Germinal center (tissue), 1 donor: ENCODE data around the gene IRF2BPL.

Source experiments
- DNase-seq: peaks from one replicate; pipeline ENCODE4 v3.0.0; 2012; ENCODE audit warnings: mixed read lengths, low spot score

Gene IRF2BPL

DNA sequence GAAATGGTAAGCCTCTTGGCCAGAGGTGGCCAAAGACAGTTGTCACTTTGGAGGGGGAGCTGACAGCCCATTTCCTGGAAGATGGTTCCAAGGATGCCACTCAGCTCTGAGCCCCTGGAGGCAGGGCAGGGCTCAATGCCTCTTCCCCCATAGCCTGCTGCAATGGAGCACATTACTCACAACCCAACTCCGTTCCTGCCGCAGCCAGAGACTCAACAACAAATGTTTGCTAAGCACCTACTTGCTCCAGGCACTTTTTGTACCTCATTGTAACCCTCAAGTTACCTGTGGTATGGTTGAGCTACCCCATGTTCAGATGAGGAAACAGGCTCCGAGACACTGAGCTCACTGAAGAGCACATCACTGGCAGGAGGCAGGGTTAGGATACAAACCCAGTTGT lies 19.5 kb downstream of the IRF2BPL start:
- no peak for DNase-seq

DNA sequence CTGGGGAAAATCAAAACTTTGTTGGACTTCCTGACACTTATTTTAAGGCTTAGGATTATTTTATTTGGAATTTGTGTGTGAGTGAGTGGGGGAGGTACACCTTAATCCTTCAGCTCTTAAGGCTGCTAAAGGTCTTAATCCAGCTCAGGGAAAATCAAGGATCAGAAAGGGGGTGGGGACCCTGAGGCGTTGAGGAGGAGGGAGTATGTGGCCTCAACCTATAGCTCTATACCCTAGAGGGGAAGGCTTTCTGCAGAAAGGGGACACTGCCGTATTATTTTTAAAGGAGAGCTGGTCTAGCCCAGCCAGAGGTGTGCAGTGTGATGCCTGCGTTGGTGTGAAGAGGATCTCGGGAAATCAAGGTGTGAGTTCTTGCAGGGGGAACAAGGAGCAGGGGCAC lies 20.0 kb downstream of the IRF2BPL start:
- DNase-seq, result no peak

- DNase-seq, result no peak
Measured at GRCh38 chr14:77007975-77008421, 20.5 kb downstream of the IRF2BPL start.

- DNase-seq, result no peak
Measured at GRCh38 chr14:77007183-77007974, 21.1 kb downstream of the IRF2BPL start.

- DNase-seq, result no peak
Measured at GRCh38 chr14:77006132-77006531, 22.4 kb downstream of the IRF2BPL start.

- DNase-seq, result no peak
Measured at GRCh38 chr14:77005559-77005958, 22.9 kb downstream of the IRF2BPL start.

DNA sequence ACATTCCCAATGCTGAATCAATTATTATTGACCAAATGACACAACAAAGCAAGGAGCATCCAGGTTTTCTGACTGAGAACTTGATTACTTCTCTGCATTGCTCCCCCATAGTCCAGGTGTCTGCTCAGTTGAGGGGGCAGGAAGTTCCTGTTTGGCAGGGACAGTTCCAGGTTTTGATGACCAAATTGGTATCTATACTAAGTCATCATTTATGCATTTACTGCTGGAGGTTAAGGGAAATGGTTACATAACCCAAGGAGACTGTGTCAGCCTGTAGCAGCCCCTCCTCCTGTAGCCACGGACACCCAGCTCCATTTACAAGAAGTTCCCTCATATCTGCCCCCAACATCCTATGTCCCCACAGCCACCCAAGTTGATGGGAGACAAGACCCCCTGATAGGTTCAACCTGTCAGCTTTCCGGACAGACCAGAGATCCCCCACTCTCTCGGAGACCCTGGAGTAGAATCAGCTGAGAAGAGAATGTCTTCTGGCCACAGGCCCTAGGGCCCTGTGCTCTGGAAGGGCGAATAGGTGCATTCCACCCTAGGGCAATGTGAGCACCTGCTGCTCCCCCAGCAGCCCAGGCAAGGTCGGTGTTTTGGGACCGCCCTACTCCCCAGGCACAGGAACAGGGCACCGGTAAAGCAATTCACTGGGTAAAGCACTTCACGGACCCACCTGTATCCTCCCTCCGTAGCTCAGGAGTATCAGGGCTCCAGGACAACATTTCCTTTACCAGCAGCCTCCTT lies 23.6 kb downstream of the IRF2BPL start:
- no peak for DNase-seq

DNA sequence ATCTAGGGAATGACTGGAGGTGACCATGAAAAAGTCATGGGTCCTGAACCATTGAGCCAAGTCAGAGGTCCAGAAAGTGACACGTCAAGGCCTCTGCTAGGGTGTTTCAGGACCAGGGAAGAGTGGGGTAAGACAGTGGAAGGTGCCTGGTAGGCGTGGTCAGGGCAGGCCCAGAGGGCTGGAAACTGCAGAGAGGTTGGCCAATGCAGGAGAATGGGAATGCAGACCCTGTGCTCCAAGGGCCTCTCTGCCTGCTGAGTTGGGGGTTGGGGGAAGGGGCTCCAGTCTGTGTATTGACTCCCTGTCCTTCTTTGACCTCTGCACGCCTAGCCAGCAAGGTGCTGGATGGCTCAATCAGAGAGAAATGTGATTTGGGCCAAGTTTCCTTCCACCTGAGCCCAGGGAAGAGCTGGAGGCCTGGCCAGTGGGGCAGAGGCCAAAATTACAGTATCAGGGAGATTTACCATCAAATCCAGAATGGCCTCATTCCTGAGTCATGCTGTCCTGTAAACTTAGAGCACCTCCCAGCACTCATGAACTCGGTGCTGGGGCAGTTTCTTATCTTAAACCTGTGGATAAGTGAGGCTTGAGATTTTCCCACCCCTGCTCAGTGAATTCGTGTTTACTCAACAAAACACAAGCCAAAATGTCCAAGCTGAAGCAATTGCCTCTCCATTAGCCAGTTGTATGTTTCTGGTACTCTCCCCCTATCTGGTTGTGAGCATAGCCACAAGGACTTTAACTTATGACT lies 24.4 kb downstream of the IRF2BPL start:
- no peak for DNase-seq

- DNase-seq, result no peak
Measured at GRCh38 chr14:77002889-77003288, 25.6 kb downstream of the IRF2BPL start.

DNA sequence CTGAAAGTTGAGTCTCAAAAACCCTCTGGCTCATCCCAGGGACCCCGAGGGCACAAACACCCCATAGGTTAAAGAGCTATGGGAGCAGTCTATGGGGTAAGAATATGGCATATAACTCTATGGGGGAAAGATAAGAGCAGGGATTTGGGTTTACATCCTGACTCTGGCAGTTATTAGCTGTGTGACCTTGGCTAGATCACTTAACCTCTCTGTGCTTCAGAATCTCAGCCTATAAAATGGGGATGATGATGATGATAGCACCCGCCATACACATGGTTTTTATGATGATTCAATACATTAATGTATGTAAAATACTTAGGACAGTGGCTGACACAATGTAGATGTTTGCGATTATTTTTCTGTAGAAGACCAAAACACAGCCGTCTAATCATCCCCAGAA lies 26.2 kb downstream of the IRF2BPL start:
- DNase-seq, result no peak

GRCh38 chr14:77000340-77001270 lies 27.9 kb downstream of the IRF2BPL start:
- DNase-seq, result no peak

GRCh38 chr14:76998910-76999309 lies 29.6 kb downstream of the IRF2BPL start:
- no peak for DNase-seq

- DNase-seq, result no peak
Measured at GRCh38 chr14:76997257-76997970, 31.1 kb downstream of the IRF2BPL start.

DNA sequence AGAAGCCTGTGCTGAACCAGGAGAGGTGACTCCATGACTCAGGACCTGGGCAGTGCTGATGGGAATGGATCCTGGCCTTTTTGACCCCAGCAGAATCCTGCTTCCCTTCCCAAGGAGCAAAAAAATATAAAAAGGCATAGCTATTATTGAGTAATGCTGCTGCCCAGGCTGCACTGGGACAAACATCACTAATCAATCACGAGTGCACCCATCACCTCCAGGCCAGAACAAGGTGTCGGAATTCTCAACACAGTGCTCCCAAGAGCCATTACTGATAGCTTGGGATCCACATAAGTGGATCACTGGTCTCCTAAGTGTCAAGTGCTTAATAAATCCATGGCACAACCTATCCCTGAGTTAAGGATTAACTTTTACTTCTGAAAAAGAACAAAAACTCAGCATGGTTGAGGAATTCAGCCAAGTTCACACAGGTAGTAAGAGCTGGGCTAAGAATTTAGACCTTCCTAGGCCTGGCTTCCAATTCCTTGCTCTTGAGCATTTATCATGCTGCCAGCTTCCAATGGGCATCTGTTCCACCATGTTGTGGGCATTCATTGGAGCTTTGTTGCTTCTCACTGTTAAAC lies 31.9 kb downstream of the IRF2BPL start:
- DNase-seq, result no peak

GRCh38 chr14:76995279-76996035 lies 33.1 kb downstream of the IRF2BPL start:
- DNase-seq, result no peak

GRCh38 chr14:76993752-76994151 lies 34.8 kb downstream of the IRF2BPL start:
- DNase-seq, result no peak

- DNase-seq, result no peak
Measured at GRCh38 chr14:76990084-76990483, 38.4 kb downstream of the IRF2BPL start.

DNA sequence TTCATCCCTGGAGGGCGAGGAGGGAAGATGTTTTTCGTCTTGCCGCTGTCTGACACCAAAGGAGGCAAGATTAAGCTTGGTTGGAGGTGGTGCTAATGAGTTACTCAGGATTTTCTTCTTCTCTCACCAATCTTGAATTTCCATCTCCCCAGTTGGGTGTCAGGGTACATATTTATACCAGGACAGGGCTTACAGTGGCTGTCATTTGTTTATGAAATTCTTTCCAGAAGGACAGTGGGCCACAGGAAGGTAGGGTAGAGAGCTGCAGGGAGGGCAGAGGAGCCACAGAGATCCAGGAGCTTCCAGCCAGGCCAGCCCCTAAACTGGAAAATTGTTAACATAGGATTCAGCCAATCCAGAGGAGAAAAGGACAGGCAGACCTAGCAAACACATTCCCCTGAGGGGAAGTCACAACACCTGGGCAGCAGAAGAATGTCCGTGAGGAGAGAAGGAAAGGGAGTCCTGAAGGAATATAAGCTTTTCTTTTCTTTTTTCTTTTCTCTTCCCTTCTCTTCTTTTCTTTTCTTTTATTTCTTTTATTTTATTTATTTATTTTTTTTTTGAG lies 40.5 kb downstream of the IRF2BPL start:
- DNase-seq, result no peak

DNA sequence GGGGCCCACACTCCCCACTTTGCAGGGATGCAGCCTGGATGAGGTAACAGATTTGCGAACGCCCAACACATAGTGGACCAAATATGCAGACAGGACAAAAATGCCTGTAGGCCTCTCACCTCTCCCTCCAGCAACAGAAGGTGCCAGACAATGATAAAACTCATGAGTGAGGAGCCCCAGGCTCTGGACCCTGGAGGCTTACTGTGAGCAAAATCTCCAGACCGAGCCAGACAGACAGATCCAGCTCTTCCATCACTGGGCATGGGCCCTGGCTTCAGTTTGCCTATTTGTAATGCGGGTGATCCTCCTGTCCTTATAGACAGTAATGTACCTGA lies 42.3 kb downstream of the IRF2BPL start:
- DNase-seq, result no peak
